GM23248 (cell line): ENCODE measurements around the gene HIF3A.

Source experiments
- EZH2 ChIP-seq: fragments of 200-600 bp; sonication (generic); IDR thresholded peaks from 2 replicates; pipeline ENCODE4 v1.6.1; 2018; ENCODE audit warnings: antibody characterized with exemption, mild to moderate bottlenecking; ENCODE audit not compliant: insufficient read depth, poor library complexity, severe bottlenecking
- EZH2phosphoT487 ChIP-seq: fragments of 200-600 bp; sonication (generic); IDR thresholded peaks from 2 replicates; pipeline ENCODE4 v1.6.1; 2018; ENCODE audit warnings: antibody characterized with exemption, moderate library complexity, mild to moderate bottlenecking, low read depth; ENCODE audit not compliant: insufficient read depth

GRCh38 chr19:46353730-46354528, 57.1 kb downstream of the HIF3A start:
- TF ChIP-seq EZH2 (no peak), EZH2phosphoT487 (no peak)
